Panc1 (cell line): ENCODE results near the gene HGFAC. TPM values are rescaled to one million over a fixed set of nuclear protein-coding genes. Genes with fewer than 3 reads are reported as not detected.

ENCODE experiments used
- ATAC-seq: fragments of 200-7000 bp; cut with Tn5 transposase; 2 replicates; pipeline ENCODE4 v1.9.1; 2020; ENCODE audit warnings: mild to moderate bottlenecking, moderate library complexity
- BruUV-seq: library from RNA; stranded (reverse); fragments of 400-500 nt; replicated peaks from 2 replicates; lab custom pipeline; 2021; lab: Mats Ljungman, UMichigan
- CTCF ChIA-PET: fragments of 300-600 bp; sonication (Branson Sonifier 250); formaldehyde crosslinking; loops from one replicate; lab custom pipeline; 2022; ENCODE audit warnings: antibody characterized with exemption; lab: Charles Lee
- POLR2A ChIA-PET: fragments of 300-600 bp; sonication (Branson Sonifier 250); formaldehyde crosslinking; loops from one replicate; lab custom pipeline; 2022; ENCODE audit warnings: antibody characterized with exemption; lab: Charles Lee
- DNase-seq: peaks from one replicate; pipeline ENCODE4 v3.0.0-alpha.2; 2010; ENCODE audit warnings: low read depth, low spot score
- H3K27ac ChIP-seq: 2 replicates; pipeline ENCODE4 v1.5.1; 2011; ENCODE audit warnings: mild to moderate bottlenecking, low read length, inconsistent platforms
- H3K27me3 ChIP-seq: fragments of 200-500 bp; sonication (Bioruptor generic); 2 replicates; pipeline ENCODE4 v1.6.0; 2014; ENCODE audit warnings: low read length, inconsistent platforms; ENCODE audit not compliant: control insufficient read depth, insufficient read depth
- H3K36me3 ChIP-seq: fragments of 200-500 bp; sonication (Bioruptor generic); 2 replicates; pipeline ENCODE4 v1.5.1; 2014; ENCODE audit warnings: inconsistent platforms, mild to moderate bottlenecking, low read length, moderate library complexity; ENCODE audit not compliant: control insufficient read depth, insufficient read depth
- H3K4me1 ChIP-seq: 2 replicates; pipeline ENCODE4 v1.5.1; 2011; ENCODE audit warnings: inconsistent platforms, mild to moderate bottlenecking, low read length, moderate library complexity; ENCODE audit not compliant: control insufficient read depth, insufficient read depth
- H3K4me3 ChIP-seq, 2 experiments: 2 replicates each; pipeline ENCODE4 v1.5.1; 2011 to 2012; ENCODE audit warnings: low read depth in 2 of 2, low read length in 2 of 2, mild to moderate bottlenecking in 2 of 2, inconsistent platforms in 1 of 2, moderate library complexity in 1 of 2
- H3K9me3 ChIP-seq: fragments of 200-500 bp; sonication (Bioruptor generic); 2 replicates; pipeline ENCODE4 v1.5.1; 2014; ENCODE audit warnings: low read depth, mild to moderate bottlenecking, inconsistent platforms, low read length, moderate library complexity; ENCODE audit not compliant: control insufficient read depth, insufficient read depth
- CTCF ChIP-seq: fragments of 450-650 bp; IDR thresholded peaks from 2 replicates; pipeline ENCODE4 v1.5.1; 2017; ENCODE audit warnings: mild to moderate bottlenecking
- POLR2AphosphoS5 ChIP-seq: IDR thresholded peaks from 2 replicates; pipeline ENCODE4 v1.6.1; 2012; ENCODE audit warnings: mild to moderate bottlenecking, low read depth, low read length, moderate library complexity
- REST ChIP-seq, 2 experiments: IDR thresholded peaks; 2 replicates each; pipeline ENCODE4 v1.6.1; 2011 to 2012; ENCODE audit warnings: low read depth in 2 of 2, control low read depth in 1 of 2, low read length in 1 of 2, mild to moderate bottlenecking in 1 of 2, moderate library complexity in 1 of 2; ENCODE audit not compliant: insufficient read depth in 1 of 2
- SIN3A ChIP-seq: IDR thresholded peaks from 2 replicates; pipeline ENCODE4 v1.6.1; 2012; ENCODE audit warnings: low read depth, mild to moderate bottlenecking, low read length, moderate library complexity, borderline replicate concordance; ENCODE audit not compliant: insufficient read depth
- TCF7L2 ChIP-seq: IDR thresholded peaks from 2 replicates; pipeline ENCODE4 v1.6.1; 2011; ENCODE audit warnings: mild to moderate bottlenecking, low read depth, low read length, inconsistent platforms
- in situ Hi-C: cut with HindIII; loops from 2 replicates; pipeline ENCODE4 v1.10.0; 2016; ENCODE audit warnings: low sequenced_read_pairs, low pct_unique_long_range_greater_than_20kb
- intact Hi-C: fragments of 100-400 bp; cut with micrococcal nuclease; formaldehyde crosslinking; loops from one replicate; pipeline ENCODE4 v1.10.0; 2022; ENCODE audit not compliant: unreplicated experiment
- total RNA-seq: library from RNA; stranded (reverse); gene quantifications from one replicate; pipeline ENCODE4 v1.2.1, GENCODE V29; 2021; ENCODE audit not compliant: unreplicated experiment

HGFAC gene
- total RNA-seq, 1 experiment from 2014 or later, result 0.59 TPM

GRCh38 chr4:3413217-3413671 is 28.5 kb upstream of the HGFAC start:
- H3K27me3 ChIP-seq, result no peaks in the 10 kb centered on the region
- intact Hi-C loops, result no loop called here
- no peak overlapping the region for H3K4me3 ChIP-seq
- H3K9me3 ChIP-seq, result no peaks in the 10 kb centered on the region
- H3K4me1 ChIP-seq, result no peaks in the 10 kb centered on the region
- DNase-seq (no peak), ATAC-seq (no peak)
- TF ChIP-seq POLR2AphosphoS5 (no peak), CTCF (no peak), TCF7L2 (no peak), REST (IDR thresholded peaks at IDR 0.05; ENCODE audit: insufficient read depth in 1 of 2, low read depth in 2 of 2, low read length in 1 of 2) (no peak), SIN3A (no peak)
- ChIA-PET CTCF (no interaction called here), POLR2A (no interaction called here)
- BruUV-seq, result no TSS peak
- no peak overlapping the region for H3K27ac ChIP-seq
- H3K36me3 ChIP-seq, result no peaks in the 10 kb centered on the region
- in situ Hi-C loops, result no loop called here

- in situ Hi-C loops (no loop called here), intact Hi-C loops (no loop called here)
- no TSS peak for BruUV-seq
- Histone ChIP-seq H3K9me3 (no peaks in the 10 kb centered on the region), H3K27me3 (no peaks in the 10 kb centered on the region), H3K4me1 (no peaks in the 10 kb centered on the region), H3K36me3 (no peaks in the 10 kb centered on the region), H3K4me3 (no peak overlapping the region), H3K27ac (no peak overlapping the region)
- POLR2A ChIA-PET, result no interaction called here
- TF ChIP-seq SIN3A (no peak), CTCF (no peak), POLR2AphosphoS5 (no peak), TCF7L2 (no peak), REST (IDR thresholded peaks at IDR 0.05; ENCODE audit: insufficient read depth in 1 of 2, low read depth in 2 of 2, low read length in 1 of 2) (no peak)
- CTCF ChIA-PET, result no interaction called here
- DNase-seq (no peak), ATAC-seq (no peak)
Measured at GRCh38 chr4:3413675-3414420, 27.9 kb upstream of the HGFAC start.
